ENCODE results near the gene DAB2IP. TPM values are rescaled to one million over a fixed set of nuclear protein-coding genes. Genes with fewer than 3 reads are reported as not detected.

Gene DAB2IP
- total RNA-seq, 1 experiment from 2014 or later = 31.0 TPM

DNA sequence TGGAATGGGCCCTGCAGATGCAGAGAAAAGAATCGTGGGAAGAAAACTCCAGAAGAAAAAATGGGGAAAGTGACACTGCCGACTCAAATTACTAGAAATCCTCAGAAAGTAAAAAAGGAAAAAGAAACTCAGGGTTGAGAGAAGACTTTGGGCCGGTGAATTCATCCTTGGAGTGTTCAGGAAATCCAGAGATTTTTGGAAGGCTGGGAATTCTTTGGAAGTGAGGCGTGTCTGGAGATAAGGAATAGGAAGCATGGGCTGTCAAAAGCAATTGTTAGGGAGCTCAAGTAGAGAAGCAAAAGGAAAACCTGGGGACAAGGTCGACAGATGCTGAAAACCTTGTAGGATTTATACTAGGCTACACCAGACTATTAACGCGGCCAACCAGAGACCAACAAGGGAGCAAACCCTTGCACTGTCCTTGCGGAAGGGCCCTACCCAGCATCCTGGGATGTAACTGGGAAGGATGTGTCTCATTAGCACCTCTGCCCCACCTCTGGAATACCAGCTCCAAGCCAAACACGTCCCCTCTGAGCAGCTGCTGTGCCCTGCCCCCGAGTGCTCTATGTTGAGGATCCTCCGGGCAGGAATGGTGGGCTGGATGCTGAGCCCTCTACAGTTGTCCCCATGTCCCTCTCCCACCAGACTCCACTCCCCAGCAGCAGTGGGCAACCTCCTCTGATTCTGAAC lies 11.6 kb downstream of the DAB2IP start:
- H3K4me2 ChIP-seq (ENCODE audit: low read length) = no peak overlapping the region
- H3K27me3 ChIP-seq (ENCODE audit: insufficient read depth, low read length) = no peaks in the 10 kb centered on the region
- BruUV-seq (replicated peaks) = no TSS peak

GRCh38 chr9:121663591-121663990 lies 12.2 kb downstream of the DAB2IP start:
- H3K9me3 ChIP-seq (ENCODE audit: control insufficient read depth in 1 of 2, insufficient read depth in 1 of 2, low read depth in 1 of 2, low read length in 2 of 2) = no peaks in the 10 kb centered on the region
- H4K20me1 ChIP-seq (ENCODE audit: insufficient read depth) = no peaks in the 10 kb centered on the region
- ChIA-PET CTCF (interaction anchor here (1.2 kb wide), 1 partner anchor 24 kb away, joined by 3 read pairs; no protein-coding TSS in a partner anchor), POLR2A (interaction anchor here (1.4 kb wide), 1 partner anchor 14 kb away, joined by 4 read pairs; no protein-coding TSS in a partner anchor), RAD21 (ENCODE audit: low non-redundant PET in 1 of 2, low total read pairs in 2 of 2, uncharacterized antibody in 2 of 2, unreplicated experiment in 2 of 2) (no interaction called here)
- H2AFZ ChIP-seq (ENCODE audit: low read depth, low read length, poor library complexity, severe bottlenecking) = no peak overlapping the region
- H3K4me2 ChIP-seq (ENCODE audit: low read length) = no peak overlapping the region
- H3K4me3 ChIP-seq (replicated peaks in 1 of 2; ENCODE audit: low read depth in 1 of 2, low read length in 2 of 2) = no peak overlapping the region
- H3K4me1 ChIP-seq (ENCODE audit: control insufficient read depth in 1 of 2, insufficient read depth in 2 of 2, low read length in 2 of 2) = no peaks in the 10 kb centered on the region
- DNase-seq (ENCODE audit: low read depth, low spot score) = no peak
- no peaks in the 10 kb centered on the region for H3K79me2 ChIP-seq (ENCODE audit: insufficient read depth, low read length)
- H3K9ac ChIP-seq (ENCODE audit: low read length) = no peak overlapping the region
- H3K36me3 ChIP-seq (ENCODE audit: control insufficient read depth in 1 of 2, insufficient read depth in 2 of 2, low read length in 2 of 2) = no peaks in the 10 kb centered on the region
- no peak for ATAC-seq
- no peak overlapping the region for H3K27ac ChIP-seq (ENCODE audit: low read depth, low read length)
- intact Hi-C loops (cut with micrococcal nuclease) = no loop called here
- no peak for TF ChIP-seq JUND (IDR thresholded peaks at IDR 0.05)
- no peak for TF ChIP-seq EZH2phosphoT487 (IDR thresholded peaks at IDR 0.05; ENCODE audit: borderline replicate concordance)
- no peak for TF ChIP-seq EGR1 (IDR thresholded peaks at IDR 0.05; ENCODE audit: low read depth)
- TF ChIP-seq, protein P1, sequence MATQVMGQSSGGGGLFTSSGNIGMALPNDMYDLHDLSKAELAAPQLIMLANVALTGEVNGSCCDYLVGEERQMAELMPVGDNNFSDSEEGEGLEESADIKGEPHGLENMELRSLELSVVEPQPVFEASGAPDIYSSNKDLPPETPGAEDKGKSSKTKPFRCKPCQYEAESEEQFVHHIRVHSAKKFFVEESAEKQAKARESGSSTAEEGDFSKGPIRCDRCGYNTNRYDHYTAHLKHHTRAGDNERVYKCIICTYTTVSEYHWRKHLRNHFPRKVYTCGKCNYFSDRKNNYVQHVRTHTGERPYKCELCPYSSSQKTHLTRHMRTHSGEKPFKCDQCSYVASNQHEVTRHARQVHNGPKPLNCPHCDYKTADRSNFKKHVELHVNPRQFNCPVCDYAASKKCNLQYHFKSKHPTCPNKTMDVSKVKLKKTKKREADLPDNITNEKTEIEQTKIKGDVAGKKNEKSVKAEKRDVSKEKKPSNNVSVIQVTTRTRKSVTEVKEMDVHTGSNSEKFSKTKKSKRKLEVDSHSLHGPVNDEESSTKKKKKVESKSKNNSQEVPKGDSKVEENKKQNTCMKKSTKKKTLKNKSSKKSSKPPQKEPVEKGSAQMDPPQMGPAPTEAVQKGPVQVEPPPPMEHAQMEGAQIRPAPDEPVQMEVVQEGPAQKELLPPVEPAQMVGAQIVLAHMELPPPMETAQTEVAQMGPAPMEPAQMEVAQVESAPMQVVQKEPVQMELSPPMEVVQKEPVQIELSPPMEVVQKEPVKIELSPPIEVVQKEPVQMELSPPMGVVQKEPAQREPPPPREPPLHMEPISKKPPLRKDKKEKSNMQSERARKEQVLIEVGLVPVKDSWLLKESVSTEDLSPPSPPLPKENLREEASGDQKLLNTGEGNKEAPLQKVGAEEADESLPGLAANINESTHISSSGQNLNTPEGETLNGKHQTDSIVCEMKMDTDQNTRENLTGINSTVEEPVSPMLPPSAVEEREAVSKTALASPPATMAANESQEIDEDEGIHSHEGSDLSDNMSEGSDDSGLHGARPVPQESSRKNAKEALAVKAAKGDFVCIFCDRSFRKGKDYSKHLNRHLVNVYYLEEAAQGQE (IDR thresholded peaks at IDR 0.05; ENCODE audit: low read depth) = no peak
- no peak for TF ChIP-seq CEBPB (IDR thresholded peaks at IDR 0.05; ENCODE audit: low read depth)
- TF ChIP-seq ZNF274 (IDR thresholded peaks at IDR 0.05; ENCODE audit: low read depth, low read length) = no peak
- no peak for TF ChIP-seq ZFX (IDR thresholded peaks at IDR 0.05)
- H3K27me3 ChIP-seq (ENCODE audit: insufficient read depth, low read length) = no peaks in the 10 kb centered on the region
- no peaks in the 10 kb centered on the region for H3K9me2 ChIP-seq (ENCODE audit: insufficient read depth)
- BruUV-seq (replicated peaks) = no TSS peak

More for the DNA sequence above, 11.6 kb downstream of the DAB2IP start:
- ChIA-PET CTCF (interaction anchor here (1.2 kb wide), 1 partner anchor 24 kb away, joined by 3 read pairs; no protein-coding TSS in a partner anchor), RAD21 (ENCODE audit: low non-redundant PET in 1 of 2, low total read pairs in 2 of 2, uncharacterized antibody in 2 of 2, unreplicated experiment in 2 of 2) (no interaction called here), POLR2A (no interaction called here)
- H3K4me1 ChIP-seq (ENCODE audit: control insufficient read depth in 1 of 2, insufficient read depth in 2 of 2, low read length in 2 of 2) = no peaks in the 10 kb centered on the region
- H3K9me3 ChIP-seq (ENCODE audit: control insufficient read depth in 1 of 2, insufficient read depth in 1 of 2, low read depth in 1 of 2, low read length in 2 of 2) = no peaks in the 10 kb centered on the region
- H3K79me2 ChIP-seq (ENCODE audit: insufficient read depth, low read length) = no peaks in the 10 kb centered on the region
- no peak for DNase-seq (ENCODE audit: low read depth, low spot score)
- no peaks in the 10 kb centered on the region for H3K9me2 ChIP-seq (ENCODE audit: insufficient read depth)
- ATAC-seq = no peak
- intact Hi-C loops (cut with micrococcal nuclease) = no loop called here
- TF ChIP-seq SIN3A (IDR thresholded peaks at IDR 0.05; ENCODE audit: low read depth) = no peak
- H3K36me3 ChIP-seq (ENCODE audit: control insufficient read depth in 1 of 2, insufficient read depth in 2 of 2, low read length in 2 of 2) = no peaks in the 10 kb centered on the region
- no peak overlapping the region for H3K27ac ChIP-seq (ENCODE audit: low read depth, low read length)
- H3K9ac ChIP-seq (ENCODE audit: low read length) = no peak overlapping the region
- H2AFZ ChIP-seq (ENCODE audit: low read depth, low read length, poor library complexity, severe bottlenecking) = no peak overlapping the region
- no peak overlapping the region for H3K4me3 ChIP-seq (replicated peaks in 1 of 2; ENCODE audit: low read depth in 1 of 2, low read length in 2 of 2)
- H4K20me1 ChIP-seq (ENCODE audit: insufficient read depth) = no peaks in the 10 kb centered on the region

Measured in HCT116 (cell line).